HG03378 (cell line): ENCODE data around the gene CCDC63.
A peak's percentile ranks its signal among the peaks of the same experiment; 100 is the strongest.

Experiments
- ATAC-seq: cut with Tn5 transposase; IDR thresholded peaks from one replicate; pipeline ENCODE4 v1.9.1; 2021; ENCODE audit warnings: mild to moderate bottlenecking, moderate library complexity; ENCODE audit not compliant: unreplicated experiment

CCDC63 gene

GRCh38 chr12:110880651-110881050 is 33.9 kb downstream of the CCDC63 start:
- ATAC-seq, result no peak

- ATAC-seq, result no peak
These were observed 36.5 kb downstream of the CCDC63 start for GRCh38 chr12:110883251-110883650.

GRCh38 chr12:110885152-110885840 is 38.5 kb downstream of the CCDC63 start:
- no peak for ATAC-seq

GRCh38 chr12:110888256-110888991 is 41.6 kb downstream of the CCDC63 start:
- no peak for ATAC-seq

GRCh38 chr12:110889361-110889760 is 42.6 kb downstream of the CCDC63 start:
- ATAC-seq, result no peak

- ATAC-seq, result no peak
These were observed 47.2 kb downstream of the CCDC63 start for GRCh38 chr12:110893956-110894355.

- no peak for ATAC-seq
These were observed 49.8 kb downstream of the CCDC63 start for GRCh38 chr12:110896559-110896958.

- ATAC-seq, result no peak
These were observed 54.6 kb downstream of the CCDC63 start for GRCh38 chr12:110901401-110901800.

GRCh38 chr12:110903511-110903910 is 56.7 kb downstream of the CCDC63 start:
- ATAC-seq, result no peak

- no peak for ATAC-seq
These were observed 59.3 kb downstream of the CCDC63 start for GRCh38 chr12:110906083-110906482.

- no peak for ATAC-seq
These were observed 59.7 kb downstream of the CCDC63 start for GRCh38 chr12:110906516-110906915.

GRCh38 chr12:110906985-110907384 is 60.2 kb downstream of the CCDC63 start:
- ATAC-seq, result no peak

GRCh38 chr12:110907583-110907982 is 60.8 kb downstream of the CCDC63 start:
- ATAC-seq, result no peak

- no peak for ATAC-seq
These were observed 61.8 kb downstream of the CCDC63 start for GRCh38 chr12:110908377-110909152.

- ATAC-seq, result no peak
These were observed 65.5 kb downstream of the CCDC63 start for GRCh38 chr12:110912263-110912662.

GRCh38 chr12:110913119-110914056 is 66.6 kb downstream of the CCDC63 start:
- ATAC-seq, result peak; percentile 98

- no peak for ATAC-seq
These were observed 69.6 kb downstream of the CCDC63 start for GRCh38 chr12:110916295-110916875.

GRCh38 chr12:110917467-110917866 is 70.7 kb downstream of the CCDC63 start:
- no peak for ATAC-seq

GRCh38 chr12:110917961-110918360 is 71.2 kb downstream of the CCDC63 start:
- ATAC-seq, result no peak

GRCh38 chr12:110919720-110920119 is 72.9 kb downstream of the CCDC63 start:
- ATAC-seq, result no peak
